HFFc6 (cell line): ENCODE results near the gene KITLG. TPM values are rescaled to one million over a fixed set of nuclear protein-coding genes. Genes with fewer than 3 reads are reported as not detected.

Source experiments
- DNase-seq: peaks from one replicate; pipeline ENCODE4 v3.0.0-alpha.2; 2018
- H3K27ac Mint-ChIP-seq: 2 replicates; pipeline ENCODE4 v1.8.0; 2020; ENCODE audit warnings: mild to moderate bottlenecking, mixed read lengths
- H3K27me3 Mint-ChIP-seq: 2 replicates; pipeline ENCODE4 v1.8.0; 2021; ENCODE audit warnings: mild to moderate bottlenecking, moderate library complexity, mixed read lengths; ENCODE audit not compliant: insufficient read depth
- H3K36me3 Mint-ChIP-seq: 2 replicates; pipeline ENCODE4 v1.8.0; 2021; ENCODE audit warnings: low read depth, mixed read lengths
- H3K4me1 Mint-ChIP-seq: 2 replicates; pipeline ENCODE4 v1.8.0; 2020; ENCODE audit warnings: low read depth, mixed read lengths
- H3K4me3 Mint-ChIP-seq: 2 replicates; pipeline ENCODE4 v1.8.0; 2020; ENCODE audit warnings: mild to moderate bottlenecking, moderate library complexity, mixed read lengths
- H3K9me3 Mint-ChIP-seq: 2 replicates; pipeline ENCODE4 v1.8.0; 2020; ENCODE audit warnings: mild to moderate bottlenecking, mixed read lengths
- total RNA-seq, 6 experiments: library from RNA; stranded (reverse); fragmentation: NEBNext Ultra II Directional; extraction: Animal tissue kit (Norgen Biotek cat#: 25700); gene quantifications; 2 replicates in 1 of 6; 3 replicates in 5 of 6; pipeline ENCODE4 v1.2.3, GENCODE V29; 2021
- TF ChIP-seq, protein P1 (sequence below): fragments of 200-600 bp; sonication (generic); IDR thresholded peaks from 2 replicates; pipeline ENCODE4 v1.5.0; 2021; ENCODE audit warnings: antibody characterized with exemption, mild to moderate bottlenecking

The KITLG gene
- total RNA-seq, 6 experiments from 2014 or later, result 44.4 to 91.2 (median 74.2) TPM

DNA sequence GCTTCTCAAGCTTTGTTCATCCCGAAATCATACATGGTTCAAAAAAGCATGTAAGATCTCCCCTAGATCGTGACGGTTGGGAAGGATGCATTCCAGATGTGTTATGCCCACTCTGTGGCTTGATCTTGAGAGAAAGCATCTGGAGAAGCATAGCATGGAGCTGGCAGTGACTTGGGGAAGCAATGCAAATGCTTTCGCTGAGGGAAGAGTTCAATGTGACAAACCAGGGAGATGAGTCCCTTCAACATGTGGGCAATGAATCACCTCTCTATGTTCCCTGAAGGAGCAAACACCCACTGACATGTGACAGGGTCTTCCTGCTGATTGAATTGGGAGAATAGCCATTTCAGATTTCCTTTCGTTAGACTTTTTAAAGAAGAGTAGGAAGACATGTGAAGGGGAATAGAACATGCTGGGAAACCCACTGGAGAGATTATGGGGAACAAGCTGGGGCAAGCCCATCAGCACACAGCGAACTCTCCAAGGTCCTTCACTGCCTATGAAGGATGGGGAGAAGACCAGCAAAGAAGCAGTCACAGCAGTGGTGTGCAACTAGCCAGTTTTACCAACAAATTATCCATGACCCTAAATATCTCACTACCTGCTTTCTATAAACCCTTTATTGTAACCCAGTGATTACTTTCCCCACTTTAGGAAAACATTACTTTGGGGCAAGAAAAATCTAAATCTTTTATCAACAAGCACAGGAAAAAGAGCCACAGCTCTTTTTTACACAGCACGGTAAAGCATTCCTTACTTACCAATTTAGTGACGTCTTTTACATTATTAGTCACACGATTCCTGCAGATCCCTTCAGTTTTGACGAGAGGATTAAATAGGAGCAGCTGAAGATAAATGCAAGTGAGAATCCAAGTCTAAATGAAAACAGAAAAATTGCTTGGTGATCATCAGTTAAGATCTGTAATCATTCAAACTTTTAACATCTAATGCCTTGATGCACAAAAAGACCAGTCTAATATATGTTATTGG is 35.0 kb downstream of the KITLG start:
- peak; percentile 18 for DNase-seq
- peak overlapping the region; percentile 53 for H3K27ac Mint-ChIP-seq

DNA sequence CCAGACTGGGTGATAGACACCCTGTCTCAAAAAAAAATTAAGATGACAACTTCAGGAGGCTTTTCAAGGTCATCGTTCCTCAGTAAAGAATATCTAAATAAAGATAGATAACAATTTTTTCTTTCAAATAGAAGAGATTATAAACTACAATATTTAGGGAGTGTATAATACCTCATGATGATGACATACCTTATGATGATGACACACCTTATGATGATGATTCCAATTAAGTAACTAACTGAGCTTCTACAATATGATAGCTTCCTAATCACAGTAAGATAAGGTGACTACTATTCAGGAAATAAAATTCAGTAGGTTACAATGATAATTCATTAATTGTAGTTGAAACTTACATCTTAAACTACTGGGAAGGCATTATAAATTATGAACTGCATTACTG is 40.4 kb downstream of the KITLG start:
- no peak overlapping the region for H3K27ac Mint-ChIP-seq
- no peaks in the 10 kb centered on the region; the same call in 1 of the 2 replicates for H3K27me3 Mint-ChIP-seq
- H3K9me3 Mint-ChIP-seq, result peaks cover 5% of the 10 kb centered on the region; the same call in 1 of the 2 replicates
- H3K4me3 Mint-ChIP-seq, result no peak overlapping the region
- no peak for DNase-seq
- TF ChIP-seq, protein P1, sequence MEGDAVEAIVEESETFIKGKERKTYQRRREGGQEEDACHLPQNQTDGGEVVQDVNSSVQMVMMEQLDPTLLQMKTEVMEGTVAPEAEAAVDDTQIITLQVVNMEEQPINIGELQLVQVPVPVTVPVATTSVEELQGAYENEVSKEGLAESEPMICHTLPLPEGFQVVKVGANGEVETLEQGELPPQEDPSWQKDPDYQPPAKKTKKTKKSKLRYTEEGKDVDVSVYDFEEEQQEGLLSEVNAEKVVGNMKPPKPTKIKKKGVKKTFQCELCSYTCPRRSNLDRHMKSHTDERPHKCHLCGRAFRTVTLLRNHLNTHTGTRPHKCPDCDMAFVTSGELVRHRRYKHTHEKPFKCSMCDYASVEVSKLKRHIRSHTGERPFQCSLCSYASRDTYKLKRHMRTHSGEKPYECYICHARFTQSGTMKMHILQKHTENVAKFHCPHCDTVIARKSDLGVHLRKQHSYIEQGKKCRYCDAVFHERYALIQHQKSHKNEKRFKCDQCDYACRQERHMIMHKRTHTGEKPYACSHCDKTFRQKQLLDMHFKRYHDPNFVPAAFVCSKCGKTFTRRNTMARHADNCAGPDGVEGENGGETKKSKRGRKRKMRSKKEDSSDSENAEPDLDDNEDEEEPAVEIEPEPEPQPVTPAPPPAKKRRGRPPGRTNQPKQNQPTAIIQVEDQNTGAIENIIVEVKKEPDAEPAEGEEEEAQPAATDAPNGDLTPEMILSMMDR, result no peak
- H3K4me1 Mint-ChIP-seq, result peaks cover 19% of the 10 kb centered on the region
- H3K36me3 Mint-ChIP-seq, result peaks cover 81% of the 10 kb centered on the region

More for the DNA sequence above, 35.0 kb downstream of the KITLG start:
- peak overlapping the region; percentile 27; the same call in 1 of the 2 replicates for H3K4me3 Mint-ChIP-seq
- H3K4me1 Mint-ChIP-seq, result peaks cover 62% of the 10 kb centered on the region
- H3K27me3 Mint-ChIP-seq, result no peaks in the 10 kb centered on the region; the same call in 1 of the 2 replicates
- TF ChIP-seq, protein P1, result no peak
- peaks cover 5% of the 10 kb centered on the region; the same call in 1 of the 2 replicates for H3K9me3 Mint-ChIP-seq
- peaks cover 57% of the 10 kb centered on the region for H3K36me3 Mint-ChIP-seq

DNA sequence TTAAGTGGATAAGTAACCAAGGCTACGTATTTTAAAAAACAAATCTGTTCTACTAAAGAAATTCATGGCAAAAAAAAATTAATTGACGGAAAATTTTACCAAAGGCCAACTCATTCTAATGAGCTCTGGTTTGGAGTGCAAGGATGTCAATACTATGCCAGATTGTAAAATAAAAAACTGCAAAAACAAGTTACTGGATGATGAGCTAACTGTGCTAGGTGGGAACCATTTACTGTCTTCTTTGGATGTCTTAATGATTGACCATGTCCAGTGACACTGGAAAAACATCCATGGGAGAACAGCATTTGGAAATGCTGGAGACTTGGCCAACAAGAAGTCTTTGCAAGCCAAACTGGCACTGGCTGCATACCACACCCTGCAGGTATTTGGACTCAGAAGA is 41.6 kb downstream of the KITLG start:
- H3K9me3 Mint-ChIP-seq, result peaks cover 5% of the 10 kb centered on the region; the same call in 1 of the 2 replicates
- no peaks in the 10 kb centered on the region; the same call in 1 of the 2 replicates for H3K27me3 Mint-ChIP-seq
- TF ChIP-seq, protein P1, result no peak
- peaks cover 11% of the 10 kb centered on the region for H3K4me1 Mint-ChIP-seq
- H3K27ac Mint-ChIP-seq, result no peak overlapping the region
- H3K4me3 Mint-ChIP-seq, result no peak overlapping the region
- peaks cover 80% of the 10 kb centered on the region for H3K36me3 Mint-ChIP-seq
- no peak for DNase-seq

GRCh38 chr12:88538250-88538649 is 42.0 kb downstream of the KITLG start:
- Mint-ChIP-seq H3K27ac (no peak overlapping the region), H3K9me3 (peaks cover under 1% of the 10 kb centered on the region; the same call in 1 of the 2 replicates), H3K4me1 (peaks cover 11% of the 10 kb centered on the region), H3K4me3 (no peak overlapping the region), H3K27me3 (no peaks in the 10 kb centered on the region; the same call in 1 of the 2 replicates), H3K36me3 (peaks cover 76% of the 10 kb centered on the region)
- no peak for DNase-seq
- TF ChIP-seq, protein P1, result no peak

- H3K9me3 Mint-ChIP-seq, result no peaks in the 10 kb centered on the region; the same call in 1 of the 2 replicates
- H3K27me3 Mint-ChIP-seq, result no peaks in the 10 kb centered on the region
- no peak overlapping the region for H3K27ac Mint-ChIP-seq
- H3K36me3 Mint-ChIP-seq, result peaks cover 64% of the 10 kb centered on the region
- H3K4me3 Mint-ChIP-seq, result no peak overlapping the region
- DNase-seq, result no peak
- TF ChIP-seq, protein P1, result no peak
- peaks cover 15% of the 10 kb centered on the region for H3K4me1 Mint-ChIP-seq
Measured at GRCh38 chr12:88530868-88531267, 49.4 kb downstream of the KITLG start.
